Ishikawa (cell line): ENCODE measurements around the gene SNTG2.

Experiments
- EP300 ChIP-seq: IDR thresholded peaks from 2 replicates; pipeline ENCODE4 v1.6.1; 2012; ENCODE audit warnings: borderline replicate concordance
- FOXM1 ChIP-seq: IDR thresholded peaks from 2 replicates; pipeline ENCODE4 v1.6.1; 2012; ENCODE audit warnings: low read depth, borderline replicate concordance
- MAX ChIP-seq: IDR thresholded peaks from 2 replicates; pipeline ENCODE4 v1.6.1; 2012
- RAD21 ChIP-seq: IDR thresholded peaks from 2 replicates; pipeline ENCODE4 v1.6.1; 2012; ENCODE audit warnings: low read depth
- YY1 ChIP-seq: IDR thresholded peaks from 2 replicates; pipeline ENCODE4 v1.6.1; 2012; ENCODE audit warnings: low read depth
- TF ChIP-seq, protein P1 (sequence below): IDR thresholded peaks from 2 replicates; pipeline ENCODE4 v1.6.1; 2012

DNA sequence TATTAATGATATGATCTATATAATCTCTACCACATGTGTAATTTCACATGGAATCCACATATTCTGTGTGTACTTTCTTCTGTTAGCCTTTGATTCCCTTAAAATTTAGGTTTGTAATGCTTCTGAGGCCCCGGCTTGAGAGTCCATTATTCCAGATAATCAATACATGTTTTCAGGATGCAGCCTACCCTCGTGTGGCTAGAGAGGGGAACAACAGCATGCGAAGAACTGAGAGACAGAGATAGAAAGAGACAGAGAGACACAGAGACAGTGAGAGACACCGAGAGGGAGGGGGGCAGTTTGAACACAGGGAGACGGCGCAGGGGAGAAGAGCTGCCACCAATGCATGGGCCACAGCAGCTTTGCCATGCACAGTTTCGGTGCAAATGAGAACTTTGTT lies 185.4 kb downstream of the SNTG2 start:
- TF ChIP-seq EP300 (no peak), FOXM1 (no peak), YY1 (no peak), MAX (no peak), RAD21 (no peak; the same call in 1 of the 2 replicates)
- TF ChIP-seq, protein P1, sequence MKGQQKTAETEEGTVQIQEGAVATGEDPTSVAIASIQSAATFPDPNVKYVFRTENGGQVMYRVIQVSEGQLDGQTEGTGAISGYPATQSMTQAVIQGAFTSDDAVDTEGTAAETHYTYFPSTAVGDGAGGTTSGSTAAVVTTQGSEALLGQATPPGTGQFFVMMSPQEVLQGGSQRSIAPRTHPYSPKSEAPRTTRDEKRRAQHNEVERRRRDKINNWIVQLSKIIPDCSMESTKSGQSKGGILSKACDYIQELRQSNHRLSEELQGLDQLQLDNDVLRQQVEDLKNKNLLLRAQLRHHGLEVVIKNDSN, result no peak
